NCI-H128 (cell line): ENCODE measurements around the gene PIAS4.

Source experiments
- DNase-seq: peaks from one replicate; lab custom pipeline; 2025; ENCODE audit not compliant: unreplicated experiment; lab: John Stamatoyannopoulos, UW

PIAS4 gene

DNA sequence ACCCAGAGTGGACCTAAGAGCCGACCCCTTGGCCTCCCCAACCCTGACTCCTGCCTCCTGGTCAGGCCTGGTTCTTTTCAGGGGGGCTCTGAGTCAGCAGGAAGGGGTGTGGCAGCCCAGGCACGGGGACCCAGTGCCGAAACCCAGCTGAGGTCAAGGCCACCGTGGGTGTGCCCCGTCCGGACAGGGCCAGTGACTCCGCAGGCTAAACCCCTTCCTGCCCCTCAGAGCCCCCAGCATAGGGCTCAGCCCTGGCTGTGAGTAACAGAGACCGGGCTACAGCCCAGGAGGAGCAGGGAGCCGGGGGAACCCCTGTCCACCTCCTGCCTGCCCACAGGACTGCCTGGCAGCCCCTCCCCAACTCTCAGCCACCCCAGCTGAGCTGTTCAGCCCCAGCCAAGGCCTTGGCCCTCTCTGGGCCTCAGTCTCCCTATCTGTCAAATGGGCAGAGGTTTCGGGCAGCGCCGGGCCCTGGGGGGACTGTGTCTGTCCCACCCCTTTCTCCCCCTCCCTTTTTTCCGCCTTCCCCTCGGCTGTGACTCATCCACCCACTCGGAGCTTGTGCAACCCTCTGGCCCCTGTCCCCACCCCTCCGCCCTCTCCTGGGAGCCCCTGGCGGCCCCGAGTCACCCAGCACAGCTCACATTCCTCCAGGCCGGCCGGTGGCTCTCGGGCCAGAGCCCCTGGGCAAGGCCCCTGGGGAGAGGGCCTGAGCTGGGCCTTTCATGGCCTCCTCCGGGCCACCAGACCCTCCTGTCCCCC is 50.6 kb downstream of the PIAS4 start:
- no peak for DNase-seq

DNA sequence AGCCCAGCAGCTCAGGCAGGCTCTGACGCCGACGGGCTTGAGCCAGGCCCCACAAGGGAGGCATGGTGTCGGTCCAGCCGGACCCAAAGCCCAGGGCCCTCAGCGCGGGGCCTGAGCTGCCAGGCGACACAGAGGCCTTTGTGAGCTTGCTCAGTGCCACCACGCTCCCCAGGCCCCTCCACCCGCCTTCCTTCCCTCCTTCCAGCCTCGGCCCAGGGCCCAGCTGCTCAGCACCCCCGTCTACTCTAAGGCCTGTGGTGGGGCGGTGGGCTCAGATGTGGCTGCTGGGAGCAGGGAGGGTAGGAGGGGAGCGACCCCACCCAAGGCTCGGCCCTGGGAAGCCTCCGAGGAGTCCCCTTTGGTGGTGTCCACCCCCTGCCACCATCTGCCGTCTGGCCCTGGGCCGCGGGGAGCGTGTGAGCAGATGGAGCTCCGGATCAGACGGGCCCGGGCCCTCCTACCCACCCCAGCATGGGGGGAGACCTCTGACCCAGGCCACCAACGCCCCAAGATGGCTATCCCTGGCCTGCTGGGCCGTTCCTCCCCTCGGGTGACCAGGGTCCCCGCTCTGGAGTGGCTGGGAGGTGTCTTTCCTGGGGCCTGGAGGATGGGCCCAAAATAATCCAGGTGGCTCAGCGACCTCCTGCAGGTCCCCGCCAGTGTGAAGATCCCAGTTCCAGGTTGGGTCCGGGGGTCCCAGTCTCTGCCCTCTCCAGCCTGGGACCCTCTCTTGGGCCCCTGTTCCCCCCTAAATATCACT is 51.3 kb downstream of the PIAS4 start:
- no peak for DNase-seq

DNA sequence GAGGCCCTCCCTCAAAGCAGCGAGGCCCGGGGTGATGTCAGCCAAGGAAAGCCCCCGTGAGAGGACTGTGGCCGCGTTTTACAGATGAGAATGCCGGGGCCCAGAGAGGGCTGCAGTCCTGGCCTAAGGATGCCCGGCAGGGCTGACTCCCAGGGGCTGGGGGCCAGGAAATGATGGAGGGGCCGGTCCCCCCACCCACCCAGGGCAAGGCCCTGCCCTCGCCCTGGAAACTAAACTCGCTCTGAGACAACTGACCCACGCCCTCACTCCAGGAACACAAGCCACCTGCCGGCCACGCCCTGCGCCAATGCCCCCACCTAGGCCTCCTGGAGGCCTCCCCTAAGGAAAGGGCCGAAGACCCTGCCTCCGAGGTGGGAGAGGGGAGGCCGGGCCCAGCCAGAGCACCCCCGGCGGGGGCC is 51.9 kb downstream of the PIAS4 start:
- no peak for DNase-seq

DNA sequence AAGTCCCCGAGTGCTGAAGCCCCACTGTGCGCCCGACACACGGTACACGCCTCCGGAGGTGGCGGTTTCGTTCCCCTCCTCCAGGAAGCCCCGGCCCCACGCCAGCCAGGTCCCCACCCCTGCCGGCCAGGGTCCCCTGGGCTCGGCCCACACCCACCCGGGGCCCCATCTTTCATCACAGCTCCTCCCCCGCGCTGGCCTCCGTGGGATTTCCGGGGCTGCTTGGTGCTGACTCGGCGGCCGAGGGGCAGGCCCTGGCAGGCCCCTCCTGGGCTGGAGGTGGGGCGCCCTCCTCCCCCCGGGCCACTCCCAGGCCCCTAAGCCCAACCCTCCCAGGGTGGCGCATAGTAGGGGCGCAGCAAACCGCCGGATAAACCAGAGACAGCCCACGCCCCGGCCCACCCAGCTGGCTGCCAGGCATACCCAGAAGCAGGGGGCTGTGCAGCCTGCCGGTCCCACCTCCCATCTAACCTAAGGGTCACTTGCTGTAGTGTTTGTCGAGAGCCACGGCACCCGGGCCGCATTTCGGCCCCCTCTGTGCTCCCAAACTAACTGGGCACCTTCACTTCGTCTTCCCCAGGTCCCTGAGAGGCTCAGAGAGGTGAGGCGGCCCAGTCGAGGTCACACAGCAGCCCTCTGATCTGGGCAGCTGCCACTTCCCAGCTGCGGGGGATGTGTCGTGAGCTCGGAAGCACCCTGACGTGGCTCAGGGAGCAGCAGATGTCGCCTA is 52.5 kb downstream of the PIAS4 start:
- no peak for DNase-seq

DNA sequence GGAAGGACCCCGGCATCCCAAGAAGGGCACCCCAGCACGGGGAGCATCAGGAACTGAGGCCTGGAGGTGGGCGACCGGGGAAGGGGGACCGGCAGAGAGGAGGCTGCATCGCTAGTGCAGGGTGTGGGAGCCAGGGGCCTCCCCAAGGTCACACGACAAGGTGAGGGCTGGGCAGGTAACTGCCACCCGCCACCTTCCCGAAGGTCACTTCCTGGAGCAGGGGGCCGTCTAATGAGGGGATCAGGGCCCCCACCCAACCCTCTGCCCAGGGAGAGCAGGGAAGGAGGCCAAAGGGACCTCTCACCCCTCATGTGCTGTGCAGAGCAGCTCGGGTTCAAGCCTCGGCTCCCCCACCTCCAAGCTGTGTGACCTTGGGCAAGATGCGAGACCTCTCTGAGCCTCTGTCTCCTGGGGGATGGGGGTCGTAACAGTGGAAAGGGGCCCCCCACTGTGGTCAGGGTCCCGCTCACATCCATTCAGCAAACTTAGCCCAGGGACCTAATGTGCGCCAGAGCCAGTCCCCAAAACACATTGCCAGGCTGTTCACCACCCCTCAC is 53.2 kb downstream of the PIAS4 start:
- no peak for DNase-seq

DNA sequence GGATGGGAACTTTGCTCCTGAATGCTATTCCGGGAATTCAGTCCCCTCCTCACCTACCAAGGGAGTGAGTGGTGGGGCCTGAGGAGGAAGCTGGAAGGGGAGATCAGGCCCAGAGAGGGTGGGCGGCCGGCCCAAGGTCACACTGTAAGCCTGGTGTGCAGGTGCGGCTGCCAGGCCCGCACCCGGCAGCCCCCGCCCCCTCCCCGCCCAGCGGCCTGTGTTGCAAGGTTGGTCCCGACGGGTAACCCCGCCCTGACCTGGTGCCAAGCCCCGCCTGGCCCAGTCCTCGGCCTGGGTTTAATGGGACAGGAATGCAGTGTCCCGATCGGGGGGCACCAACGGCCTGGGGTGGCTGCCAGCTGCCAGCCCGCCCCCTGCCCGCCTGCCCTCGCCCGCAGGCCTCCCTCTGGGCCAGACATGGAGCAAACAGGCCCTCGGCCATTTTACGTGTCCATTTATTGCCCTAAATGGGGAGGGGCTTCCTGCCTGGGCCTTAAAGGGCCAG is 53.7 kb downstream of the PIAS4 start:
- no peak for DNase-seq

DNA sequence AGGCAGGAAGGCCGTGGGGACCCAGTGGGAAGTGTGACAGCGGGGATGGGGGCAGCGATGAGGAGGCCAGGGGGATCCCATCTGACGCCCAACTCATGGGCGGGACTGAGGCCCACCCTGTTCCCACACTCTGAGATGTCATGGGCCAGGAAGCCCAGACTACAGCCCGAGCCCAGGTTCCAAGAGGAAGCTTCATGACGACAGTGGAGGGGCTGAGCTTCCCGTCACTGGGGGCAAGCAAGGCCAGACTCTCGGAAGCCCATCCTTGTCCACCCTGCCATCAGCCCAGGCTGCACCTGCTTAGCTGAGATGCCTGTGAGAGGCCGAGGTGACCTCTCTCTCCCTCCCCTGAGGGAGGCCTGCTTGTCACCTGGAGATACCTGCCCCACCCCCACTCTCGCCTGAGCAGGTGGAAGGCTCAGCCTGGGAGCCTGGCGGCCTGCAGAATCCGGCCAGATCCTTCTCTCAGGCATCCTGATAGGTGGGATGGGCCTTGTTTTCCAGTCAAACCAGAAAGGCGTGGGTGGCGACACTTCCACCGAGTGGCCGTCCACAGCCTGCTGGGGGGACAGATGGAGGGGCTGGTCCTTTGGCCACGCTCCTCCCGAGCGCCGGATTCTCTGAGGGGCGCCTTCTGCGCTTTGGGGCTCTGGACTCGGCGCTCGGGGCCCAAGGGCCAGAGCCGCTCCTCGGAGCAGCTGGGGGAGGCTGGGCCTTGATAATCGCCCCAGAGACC is 54.3 kb downstream of the PIAS4 start:
- DNase-seq, result no peak

DNA sequence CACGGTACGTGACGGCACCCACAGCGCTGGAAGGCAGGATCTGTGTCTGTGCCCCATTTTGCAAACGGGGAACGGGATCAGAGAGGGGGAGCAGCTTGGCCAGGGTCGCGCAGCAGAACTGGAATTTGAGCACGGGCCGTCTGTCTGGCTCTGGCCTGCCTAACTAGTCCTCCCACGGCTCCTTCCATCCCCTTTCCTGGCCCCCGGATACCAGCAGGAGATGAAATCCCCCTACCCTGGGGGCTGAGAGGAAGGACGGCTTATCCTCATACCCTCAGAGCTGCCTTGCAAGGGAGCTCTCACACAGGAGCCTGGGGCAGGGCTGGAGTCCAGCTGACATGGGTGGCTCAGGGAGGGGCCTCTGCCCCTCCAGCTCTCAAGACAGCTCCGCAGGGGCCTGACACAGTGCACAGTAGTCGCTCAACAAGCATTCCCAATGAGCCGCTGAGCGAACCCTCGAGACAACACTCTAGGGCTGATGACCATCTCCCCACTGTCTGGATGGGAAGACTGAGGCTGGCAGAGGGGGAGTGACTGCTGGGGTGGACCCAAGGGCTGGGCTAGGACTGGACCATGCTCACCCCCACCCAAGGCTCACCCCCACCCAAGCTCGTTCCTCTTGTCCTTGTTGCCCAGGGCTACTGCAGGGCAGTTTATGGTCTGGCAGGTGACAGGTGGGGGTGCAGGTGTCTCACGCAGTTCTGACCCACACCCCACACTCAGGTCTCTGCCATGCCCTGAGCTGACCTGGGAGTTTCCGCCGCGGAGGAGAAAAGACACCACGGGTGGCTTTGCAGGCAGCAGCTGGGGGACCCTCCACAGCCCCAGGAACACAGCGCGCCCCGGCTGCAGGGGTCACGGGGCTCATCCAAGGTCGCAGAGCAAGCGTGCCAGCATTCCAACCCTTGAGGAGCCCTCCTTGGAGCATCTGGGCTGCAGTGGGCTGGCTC is 55.2 kb downstream of the PIAS4 start:
- DNase-seq, result no peak

DNA sequence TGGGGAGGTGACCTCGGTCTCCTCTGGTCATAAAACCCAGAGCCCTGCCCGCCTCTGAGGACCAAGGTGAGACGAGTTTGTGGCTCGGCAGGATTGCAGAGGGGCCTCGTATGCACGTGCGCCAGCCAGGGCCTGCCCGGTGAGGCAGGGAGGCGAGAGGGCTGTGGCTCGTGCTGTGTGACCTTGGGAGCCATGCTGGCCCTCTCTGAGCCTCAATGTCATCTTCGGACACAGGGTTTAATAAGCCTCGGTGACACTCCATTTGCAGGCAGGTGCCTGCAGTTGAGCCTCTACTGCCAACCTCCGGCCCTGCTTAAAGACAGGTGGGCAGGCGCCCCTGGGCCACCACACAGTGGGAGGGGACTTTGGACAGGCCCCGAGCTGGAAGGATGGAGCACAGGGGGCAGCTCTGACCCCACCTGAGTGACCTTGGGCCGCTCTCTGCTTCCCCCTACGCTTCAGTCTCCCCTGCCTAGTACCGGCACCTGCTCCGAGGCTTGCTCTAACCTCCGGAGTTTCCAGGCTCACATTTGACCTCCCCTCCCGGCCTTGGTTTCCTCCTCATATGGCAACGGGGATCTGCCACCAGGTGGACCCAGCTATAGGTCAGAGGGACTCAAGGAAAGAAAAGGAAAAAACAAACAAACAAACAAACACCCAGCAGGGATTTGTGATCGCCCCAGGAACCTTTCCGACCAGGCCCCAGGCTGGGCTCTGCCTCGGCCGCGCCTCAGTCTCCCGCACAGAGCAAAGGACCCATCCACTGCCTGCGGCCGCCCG is 56.0 kb downstream of the PIAS4 start:
- no peak for DNase-seq

DNA sequence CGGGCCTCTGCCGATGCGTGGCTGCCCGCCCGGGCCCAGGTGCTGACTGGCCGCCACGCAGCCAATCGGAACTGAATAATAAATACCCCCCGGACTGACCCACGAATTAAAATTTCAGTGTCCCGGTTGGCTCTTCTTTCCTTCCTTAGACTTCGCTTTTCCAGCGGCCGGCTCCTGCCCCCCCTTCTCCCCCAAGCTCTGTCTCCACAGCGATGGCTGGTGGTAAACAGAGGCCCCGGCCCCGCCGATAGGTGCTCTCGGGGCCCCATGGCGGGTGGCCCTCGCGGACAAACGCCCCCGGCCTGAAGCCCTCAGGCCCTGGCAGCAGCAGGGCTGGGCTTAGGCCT is 56.6 kb downstream of the PIAS4 start:
- DNase-seq, result no peak

DNA sequence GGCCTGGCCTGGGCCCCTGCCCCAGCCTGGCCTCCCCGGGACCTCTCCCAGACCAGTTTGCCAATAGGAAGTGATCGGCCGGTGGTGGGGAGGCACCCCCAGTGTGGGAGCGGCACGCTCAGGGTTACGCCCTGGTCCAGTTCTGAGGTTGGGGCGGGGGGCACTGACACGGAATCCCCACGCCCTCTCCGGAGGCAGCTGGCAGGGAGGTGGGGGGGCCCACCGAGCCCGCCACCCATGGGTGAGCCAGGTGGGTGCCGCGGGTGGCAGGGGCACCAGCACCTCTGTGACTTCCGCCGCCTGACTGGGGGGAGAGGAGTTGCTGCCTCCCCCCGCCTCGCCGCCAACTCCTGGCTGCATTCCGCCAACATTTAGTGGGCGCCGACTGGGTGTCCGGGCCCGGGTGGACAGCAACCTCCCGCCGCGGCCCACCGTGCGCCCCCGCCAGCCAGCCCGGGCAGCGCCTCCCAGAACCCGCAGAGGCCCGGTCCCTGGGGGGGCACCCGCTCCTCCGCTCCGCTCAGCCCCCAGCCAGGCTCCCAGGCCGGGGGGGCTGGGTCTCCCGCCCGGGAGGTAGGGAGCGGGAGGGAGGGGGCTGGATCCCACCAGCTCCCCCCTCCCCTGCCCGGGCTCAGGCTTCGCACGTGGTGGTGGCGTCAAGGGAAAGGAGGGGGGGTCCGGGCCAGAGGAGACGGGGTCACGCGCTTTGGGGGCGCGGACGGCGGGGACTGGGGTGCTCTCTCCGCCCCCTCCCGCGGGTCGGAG is 57.1 kb downstream of the PIAS4 start:
- DNase-seq, result no peak

DNA sequence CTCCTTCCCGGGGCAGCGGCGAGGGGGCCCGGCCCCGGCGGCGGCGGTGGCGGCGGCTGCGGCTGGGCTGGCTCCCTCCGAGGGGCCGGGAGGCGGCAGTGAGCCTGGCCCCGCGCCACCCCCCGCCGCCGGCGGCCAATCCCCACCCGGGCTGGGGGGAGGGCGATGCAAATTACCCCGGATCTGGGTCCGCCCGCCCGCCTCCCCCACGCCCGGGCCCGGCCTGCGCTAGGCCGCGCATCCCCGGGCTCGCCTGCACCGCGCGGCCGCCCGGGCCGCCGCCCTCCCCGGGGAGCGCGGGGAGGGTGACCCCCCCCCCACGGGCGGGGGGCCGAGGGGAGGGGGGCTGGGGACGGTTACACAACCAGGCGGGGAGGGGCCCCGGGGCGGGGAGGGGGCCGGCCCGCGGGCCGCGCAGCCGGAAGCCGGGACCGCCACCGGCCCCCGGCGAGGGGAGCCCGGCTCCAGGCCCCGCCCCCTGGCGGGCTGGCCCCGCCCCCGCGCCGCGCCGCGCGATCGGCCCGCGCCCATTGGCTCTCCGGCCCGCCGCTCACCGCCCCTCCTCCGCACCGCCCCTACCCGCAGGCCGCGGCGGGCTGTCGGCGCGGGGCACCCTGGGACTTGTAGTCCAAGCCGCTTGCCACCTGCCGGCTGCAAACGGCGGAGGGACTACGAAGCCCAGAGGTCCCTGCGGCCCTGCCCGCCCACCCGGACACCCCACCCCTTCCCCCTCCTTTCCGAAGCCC is 58.1 kb downstream of the PIAS4 start:
- DNase-seq, result peak; percentile 88

DNA sequence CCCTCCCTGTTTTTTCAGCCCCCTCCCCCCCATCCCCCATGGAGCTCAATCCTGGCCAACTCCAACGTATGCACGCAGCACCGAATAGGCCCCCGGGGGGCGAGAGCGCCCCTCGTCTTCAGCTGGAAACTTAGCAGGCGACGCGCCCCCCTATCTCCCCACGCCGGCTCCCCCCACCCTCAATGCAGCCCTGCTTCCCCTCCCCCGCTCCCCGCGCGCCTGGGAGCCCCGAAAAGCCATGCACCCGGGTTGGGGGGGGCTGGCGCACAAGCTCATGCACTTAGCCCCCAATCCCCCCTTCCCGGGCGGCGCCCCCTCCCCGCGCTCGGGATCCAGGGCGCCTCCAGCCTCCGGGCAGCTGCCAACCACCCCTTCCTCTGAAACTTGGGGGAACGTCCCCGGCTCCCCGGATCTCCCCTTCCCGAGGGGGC is 58.7 kb downstream of the PIAS4 start:
- no peak for DNase-seq

DNA sequence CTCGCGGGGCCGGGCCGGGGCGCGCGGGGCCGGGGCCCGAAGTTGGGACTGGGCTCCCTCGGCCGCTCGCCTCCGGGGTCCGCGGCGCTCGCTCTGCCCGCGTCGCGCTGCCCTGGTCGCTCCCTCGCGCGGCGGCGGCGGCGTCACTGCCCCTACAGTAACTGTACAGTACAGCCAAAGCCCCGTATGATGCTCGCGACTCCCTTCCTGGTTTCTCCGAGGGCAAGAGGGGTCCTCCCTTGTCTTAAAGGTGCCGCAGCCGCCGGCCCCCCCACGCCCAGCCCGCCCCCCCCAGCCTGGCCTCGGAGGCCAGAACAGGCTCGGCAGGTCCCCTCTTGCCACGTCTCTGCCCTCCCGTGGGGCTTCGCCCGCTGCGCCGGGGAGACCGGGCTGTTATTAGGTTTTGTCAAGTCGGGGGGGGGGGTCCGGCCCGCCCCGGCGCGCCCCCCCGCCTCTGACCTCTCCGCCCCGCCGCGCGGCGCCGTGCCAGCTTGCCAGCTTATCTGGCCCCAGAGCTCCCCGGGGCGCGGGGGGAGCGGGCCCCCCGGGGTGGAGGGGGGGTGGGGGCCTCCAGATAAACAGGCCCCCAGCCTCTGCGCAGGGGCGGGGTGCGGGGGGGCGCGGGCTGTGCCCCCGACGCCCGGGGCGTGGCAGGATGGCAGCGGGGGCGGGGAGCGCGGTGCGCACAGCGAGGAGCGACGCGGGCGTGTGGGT is 59.3 kb downstream of the PIAS4 start, which contains the start of gene ZBTB7A:
TSS of gene ZBTB7A (minus strand) at position 218 of the 714 bp plus-strand sequence. CDS start 11,667 bp downstream, outside the sequence.
- DNase-seq, result peak; percentile 25

DNA sequence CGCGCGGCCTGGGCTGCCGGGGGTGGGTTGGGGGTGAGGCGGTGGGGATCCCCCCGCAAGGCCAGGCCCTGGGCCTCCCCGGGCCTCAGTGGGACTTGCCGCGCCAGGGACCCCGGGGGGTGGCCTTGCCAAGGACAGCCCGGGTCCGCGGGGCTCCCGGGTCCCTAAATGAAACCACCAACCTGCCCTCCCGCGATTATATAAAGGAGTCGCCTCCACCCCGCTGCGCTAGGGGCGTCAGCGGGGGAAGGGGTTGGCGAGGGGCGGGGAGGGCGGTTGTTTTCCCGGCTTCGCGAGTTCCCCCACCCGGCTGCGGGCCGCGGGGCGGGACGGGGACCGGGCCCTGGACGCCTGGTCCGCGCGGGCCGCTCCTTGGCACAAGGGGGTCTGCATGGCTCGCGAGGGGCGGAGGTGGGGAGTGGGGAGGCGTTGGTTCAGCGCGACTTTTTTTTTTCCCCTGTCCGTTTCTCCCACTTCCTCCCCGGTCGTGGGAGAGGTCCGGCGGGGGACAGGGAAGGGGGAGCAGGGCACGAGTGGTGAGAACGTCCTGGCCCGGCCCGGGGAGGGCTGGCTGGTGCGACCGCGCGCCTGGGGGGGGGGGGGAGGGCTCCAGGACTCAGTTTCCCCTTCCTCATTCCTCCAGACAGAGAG is 60.0 kb downstream of the PIAS4 start:
- no peak for DNase-seq
